Measurements from ENCODE around the gene SLC25A45. TPM values are rescaled to one million over a fixed set of nuclear protein-coding genes. Genes with fewer than 3 reads are reported as not detected.
A peak's percentile ranks its signal among the peaks of the same experiment; 100 is the strongest.

Gene SLC25A45
- total RNA-seq, 1 donor from 2014 or later, result 5.3 TPM

DNA sequence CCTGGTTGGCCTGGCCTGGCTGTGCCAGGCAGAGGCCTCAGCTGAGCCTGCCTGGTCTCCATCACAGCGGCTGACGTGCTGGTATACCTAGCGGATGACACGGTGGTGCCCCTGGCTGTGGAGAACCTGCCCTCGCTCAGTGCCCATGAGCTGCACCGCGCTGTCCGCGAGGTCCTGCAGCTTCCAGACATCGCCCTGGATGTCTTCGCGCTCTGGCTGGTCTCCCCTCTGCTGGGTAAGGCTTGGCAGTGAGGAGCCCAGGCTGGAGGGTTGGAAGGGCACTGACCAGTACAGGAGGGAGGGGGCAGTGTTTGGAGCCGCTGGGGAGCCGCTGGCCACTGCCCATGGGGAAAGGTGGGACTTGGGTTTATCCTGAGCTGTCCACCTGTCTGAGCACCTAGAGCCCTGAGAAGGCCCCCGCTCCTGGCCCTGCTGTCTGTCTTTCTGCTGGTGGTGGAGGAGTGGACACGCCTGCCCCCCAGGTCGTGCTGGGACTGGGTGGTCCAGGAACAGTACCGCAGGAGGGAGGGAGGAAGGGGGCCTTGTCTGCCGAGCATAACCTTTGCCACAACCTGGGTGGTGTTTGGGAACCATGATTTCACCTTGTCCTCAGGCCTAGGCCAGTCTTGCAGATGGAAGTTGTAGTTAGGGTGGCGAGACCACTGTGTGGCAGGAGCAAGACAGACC is 7.0 kb upstream of the SLC25A45 start:
- DNase-seq (ENCODE audit: low spot score), result no peak

DNA sequence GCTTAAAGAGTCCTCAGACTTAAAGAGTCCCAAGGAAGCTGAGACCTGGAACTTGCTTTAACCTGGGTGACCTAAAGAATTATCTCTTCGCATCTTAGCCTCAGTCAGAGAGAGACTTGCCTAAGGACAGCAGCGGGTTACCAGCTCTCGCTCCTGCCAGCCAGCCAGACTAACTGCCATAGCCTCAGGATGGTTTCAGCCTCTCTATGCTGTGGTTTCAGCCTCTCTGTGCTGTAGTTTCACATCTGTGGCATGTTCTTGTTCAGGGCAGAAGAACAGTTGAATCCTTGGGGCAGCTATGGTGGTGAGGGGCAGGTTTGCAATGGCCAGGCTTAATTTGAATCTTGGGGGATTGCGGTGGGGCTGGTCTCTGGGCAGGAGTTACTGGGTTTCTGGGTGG is 6.3 kb upstream of the SLC25A45 start:
- DNase-seq (ENCODE audit: low spot score), result no peak

DNA sequence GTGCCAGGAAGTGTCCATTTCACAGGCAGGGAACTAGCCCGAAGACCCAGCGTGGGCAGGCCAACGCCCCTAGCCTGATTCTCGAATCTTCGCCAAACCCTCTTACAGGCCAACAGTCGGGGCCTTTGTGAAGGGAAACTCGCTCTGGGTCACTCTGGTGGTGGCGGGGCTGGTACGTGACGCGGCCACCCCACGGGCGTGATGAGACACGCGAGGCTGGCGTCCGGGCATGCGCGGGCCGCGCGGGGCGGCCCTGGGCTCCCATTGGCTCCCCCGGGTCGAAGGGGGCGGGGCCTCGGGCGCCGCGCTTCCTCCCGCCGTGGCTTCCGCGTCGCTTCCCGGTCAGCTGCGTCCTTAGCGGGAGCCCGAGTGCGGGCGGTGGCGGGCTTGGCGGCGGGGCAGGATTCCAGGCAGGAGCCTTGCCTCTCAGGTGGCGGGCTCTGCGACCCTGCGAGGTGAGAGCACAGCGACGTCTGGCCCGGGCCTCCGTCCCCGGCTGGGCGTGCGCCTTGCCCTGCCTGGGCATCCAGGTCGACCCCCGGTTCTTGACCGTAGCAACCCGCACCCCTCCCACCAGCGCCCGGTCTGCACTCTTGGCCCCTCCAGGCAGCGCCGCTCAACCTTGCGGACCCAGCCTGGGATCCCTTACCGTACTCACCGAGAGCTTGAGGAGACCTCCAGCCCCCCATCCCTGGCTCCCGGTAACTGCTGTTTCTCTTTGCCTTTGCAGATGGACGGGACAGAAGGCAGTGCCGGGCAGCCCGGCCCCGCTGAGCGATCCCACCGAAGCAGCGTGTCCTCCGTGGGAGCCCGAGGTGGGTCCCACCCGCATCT is 4.1 kb upstream of the SLC25A45 start, which contains the start of gene FRMD8:
Gene FRMD8, plus strand, starts transcription at position 331 of the 834 bp plus-strand sequence. Its CDS starts 400 bp downstream, at position 731.
- DNase-seq (ENCODE audit: low spot score), result peak; percentile 89

DNA sequence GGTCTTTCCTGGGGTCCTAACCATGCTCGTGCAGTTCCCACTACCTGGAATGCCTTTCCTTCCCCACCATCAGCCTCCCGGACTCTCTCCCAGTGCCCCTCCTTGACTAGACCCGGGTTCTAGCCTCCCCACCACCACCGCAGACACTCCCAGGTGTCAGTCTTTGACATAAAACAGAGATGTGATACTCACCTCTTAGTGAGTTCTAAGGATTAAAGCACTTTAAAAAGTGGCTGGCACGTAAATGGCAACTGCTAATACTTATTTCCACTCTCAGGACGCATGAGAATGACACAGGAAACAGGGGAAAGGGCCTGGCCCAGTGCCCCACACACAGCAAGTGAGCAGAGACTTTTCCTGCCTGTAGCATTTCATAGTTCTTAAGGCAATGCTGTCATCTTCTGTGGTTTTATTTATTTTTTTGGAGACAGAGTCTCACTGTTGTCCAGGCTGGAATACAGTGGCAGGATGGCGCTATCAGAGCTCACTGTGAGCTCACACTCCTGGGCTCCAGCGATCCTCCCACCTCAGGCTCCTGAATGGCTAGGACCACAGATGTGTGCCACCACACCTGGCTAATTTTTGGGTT is 1.9 kb upstream of the SLC25A45 start:
- peak; percentile 34 for DNase-seq (ENCODE audit: low spot score)

DNA sequence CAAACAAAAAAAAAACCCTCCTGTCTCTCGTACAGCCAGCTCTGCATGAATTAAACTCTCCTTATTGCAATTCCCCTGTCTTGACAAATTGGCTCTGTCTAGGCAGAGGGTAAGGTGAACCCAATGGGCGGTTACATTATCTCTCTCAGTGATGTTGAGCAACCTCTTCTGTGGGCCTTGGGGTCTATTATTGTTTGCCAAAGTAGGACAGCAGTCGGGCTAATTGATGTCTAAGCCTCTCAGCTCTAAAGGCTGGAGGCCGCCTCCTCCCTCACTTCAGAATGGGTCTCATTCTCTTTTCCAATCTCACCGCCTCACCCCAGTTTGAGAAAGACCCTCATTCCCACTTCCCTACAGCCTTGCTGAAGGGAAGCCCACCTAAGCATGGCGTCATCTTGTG is 1.3 kb upstream of the SLC25A45 start:
- no peak for DNase-seq (ENCODE audit: low spot score)

DNA sequence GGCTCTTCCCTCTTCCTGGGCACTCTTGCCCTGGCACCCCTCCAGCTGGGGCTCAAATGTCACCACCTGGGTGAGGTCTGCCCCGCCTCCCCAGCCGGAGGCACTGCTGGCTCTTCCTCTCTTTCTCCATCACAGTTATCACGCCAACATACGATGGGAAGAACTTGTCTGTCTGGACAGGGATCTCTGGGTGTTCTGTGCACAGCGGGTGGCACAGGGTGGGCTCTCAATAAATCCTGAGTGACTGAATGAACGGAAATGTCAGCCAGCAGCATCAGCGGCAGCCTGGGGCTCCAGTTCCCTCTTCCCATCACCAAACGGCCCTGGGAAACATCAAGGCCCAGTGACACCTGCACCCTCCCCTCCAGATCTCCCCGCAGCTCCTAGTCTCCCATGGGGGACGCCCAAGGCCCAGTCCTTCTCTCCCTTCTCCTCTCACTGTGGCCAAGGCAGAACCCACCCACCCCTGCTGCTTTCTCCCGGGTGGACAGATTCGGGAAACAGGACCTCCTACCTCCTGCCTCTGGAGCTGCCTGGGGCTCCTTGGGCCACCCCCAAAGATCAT is 440 bp upstream of the SLC25A45 start:
- DNase-seq (ENCODE audit: low spot score), result no peak

DNA sequence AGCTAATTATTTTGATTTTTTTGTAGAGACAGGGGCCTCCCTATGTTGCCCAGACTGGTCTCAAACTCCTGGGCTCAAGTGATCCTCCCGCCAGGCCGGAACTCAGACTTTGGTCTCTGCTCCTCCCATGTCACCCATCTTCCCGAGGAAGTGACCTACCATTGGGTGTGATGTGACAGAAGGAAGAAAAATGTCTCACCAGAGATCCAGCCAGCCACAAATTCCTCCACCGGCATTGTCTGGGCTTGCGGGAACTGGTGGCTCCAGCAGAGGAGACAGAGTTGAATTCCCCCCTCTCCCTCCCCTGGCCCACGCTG is 772 bp downstream of the SLC25A45 start:
- peak; percentile 80 for DNase-seq (ENCODE audit: low spot score)

DNA sequence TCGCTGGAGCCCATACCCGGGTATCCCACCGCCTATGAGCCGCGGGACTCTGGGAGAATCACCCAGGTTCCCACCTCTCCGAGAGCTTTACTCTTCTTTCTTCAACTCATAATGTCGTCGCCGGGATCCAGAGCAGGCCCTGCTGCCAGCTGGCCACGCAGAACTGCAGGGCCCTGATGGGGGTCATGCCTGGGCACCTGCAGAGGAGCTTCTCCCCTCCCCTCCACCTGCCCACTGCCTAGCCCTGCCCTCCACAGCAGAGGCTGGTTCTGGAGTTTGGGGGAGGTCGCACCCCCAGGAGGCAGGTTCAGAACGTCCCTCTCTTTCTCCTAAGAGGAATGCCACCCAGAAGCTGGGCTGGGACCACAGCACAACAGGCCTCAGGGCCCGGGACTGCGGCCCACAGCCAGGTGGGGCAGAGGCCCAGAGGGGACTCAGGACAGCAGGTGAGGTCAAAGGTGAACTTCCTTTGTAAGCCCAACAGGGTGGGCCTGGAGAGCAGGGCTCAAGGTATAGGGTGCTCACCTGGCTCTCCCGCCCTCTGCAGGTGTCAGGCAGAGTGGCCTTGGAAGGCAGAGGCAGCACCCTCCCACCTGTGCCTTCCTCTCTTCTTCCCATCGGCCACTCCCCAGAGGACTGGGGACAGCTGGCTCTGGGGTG is 1.9 kb downstream of the SLC25A45 start:
- DNase-seq (ENCODE audit: low spot score), result no peak

DNA sequence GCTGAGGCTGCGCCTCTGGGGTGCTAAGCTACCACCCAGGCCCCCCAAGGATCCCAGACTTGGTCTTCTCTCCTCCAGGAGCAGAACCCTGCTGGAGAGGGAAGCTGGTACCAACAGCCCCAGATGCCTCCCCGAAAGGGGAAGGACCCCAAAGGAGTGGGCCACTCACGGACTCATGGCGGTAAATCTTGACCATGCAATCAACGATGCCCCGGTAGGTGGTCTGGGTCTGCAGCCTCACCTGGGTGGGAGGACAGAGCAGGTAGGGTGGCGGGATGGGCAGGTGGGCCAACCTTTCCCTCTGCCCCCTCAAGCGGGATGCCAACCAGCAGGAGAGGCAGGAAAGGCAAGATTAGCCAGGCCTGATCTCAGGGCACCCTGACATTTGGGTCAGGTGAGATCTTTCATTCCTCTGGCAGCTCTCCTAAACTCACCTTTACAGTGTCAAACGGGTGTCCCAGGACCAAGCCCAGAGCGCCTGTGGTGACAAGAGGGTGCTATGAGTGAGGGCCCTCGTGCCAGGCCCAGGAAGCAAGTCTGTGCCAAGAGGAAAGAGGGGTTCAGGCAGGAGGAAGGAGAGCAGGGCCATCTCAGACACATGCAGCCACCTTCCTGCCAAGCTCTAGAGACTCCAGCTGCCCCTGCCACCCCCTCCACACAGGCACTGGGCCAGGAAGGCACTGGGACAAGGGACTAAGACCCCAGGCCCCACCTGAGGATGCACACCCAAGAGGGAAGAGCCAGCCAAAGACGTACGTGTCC is 2.6 kb downstream of the SLC25A45 start:
- DNase-seq (ENCODE audit: low spot score), result no peak

DNA sequence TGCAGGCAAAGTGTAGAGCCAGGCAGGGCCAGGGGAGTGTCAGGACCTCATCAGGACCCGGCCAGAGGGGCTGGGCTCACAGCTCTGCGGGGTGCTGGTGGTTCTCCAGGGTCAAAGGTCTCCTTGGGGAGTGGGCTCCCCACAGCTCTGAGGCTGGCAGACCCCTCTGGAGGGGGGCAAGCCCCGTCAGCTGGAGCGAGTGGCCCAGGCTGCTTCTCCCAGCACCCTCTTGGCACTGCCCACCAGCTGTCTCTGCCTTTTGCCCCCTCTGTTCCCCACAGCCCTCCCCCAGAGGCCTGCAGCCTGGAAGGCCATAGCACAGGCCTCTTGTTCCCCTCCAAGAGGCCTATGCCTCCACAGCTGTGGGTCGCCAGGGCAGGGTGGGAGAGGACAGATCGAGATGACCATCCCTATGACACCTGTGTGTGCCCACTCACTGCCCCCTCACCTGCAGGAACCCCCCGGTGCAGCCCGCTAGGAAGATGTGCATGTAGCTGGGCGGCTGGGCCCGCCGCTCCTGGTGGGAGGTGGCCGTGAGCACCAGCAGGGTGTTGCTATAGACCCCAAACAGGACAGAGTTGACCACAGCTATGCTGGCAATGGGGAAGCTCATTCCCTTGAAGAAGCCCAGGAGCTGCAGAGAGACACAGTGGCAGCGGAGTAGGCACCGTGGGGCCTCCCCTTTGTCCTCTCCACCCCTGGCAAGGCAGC is 3.4 kb downstream of the SLC25A45 start:
- DNase-seq (ENCODE audit: low spot score), result no peak

DNA sequence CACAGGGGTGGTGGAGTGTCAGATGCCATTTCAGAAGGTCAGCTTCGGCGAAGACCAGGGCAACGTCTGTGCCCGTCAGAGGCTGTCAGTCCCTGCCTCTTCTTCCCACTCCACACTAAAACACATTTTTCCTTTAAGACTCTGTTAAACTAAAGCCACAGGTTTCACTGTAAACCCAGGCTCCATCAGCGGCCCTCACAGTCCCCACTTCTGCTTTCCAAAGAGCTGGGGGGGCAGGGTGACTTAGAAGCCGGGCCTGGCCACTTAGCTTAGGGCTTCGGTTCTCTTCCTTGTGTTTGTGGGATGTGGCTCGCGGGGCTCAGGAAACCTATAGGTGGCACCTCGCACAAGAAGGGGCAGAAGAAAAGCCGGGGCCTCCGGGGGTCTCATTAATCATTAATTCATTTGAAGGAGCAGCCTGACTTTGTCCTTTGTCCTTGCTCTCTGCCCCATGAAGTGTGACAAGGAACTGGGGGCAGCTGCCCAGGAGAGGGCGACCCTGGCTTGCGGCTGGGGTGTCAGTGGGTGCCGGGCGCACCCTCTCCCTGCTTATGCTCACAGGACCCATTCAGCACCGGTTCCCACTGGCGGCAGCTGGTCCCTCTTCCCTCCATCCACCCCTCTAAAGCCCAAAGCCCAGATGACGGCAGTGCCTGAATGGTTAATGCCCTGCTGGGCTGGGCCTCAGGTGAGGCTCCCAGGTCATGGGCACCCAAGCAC is 4.1 kb downstream of the SLC25A45 start:
- DNase-seq (ENCODE audit: low spot score), result no peak

DNA sequence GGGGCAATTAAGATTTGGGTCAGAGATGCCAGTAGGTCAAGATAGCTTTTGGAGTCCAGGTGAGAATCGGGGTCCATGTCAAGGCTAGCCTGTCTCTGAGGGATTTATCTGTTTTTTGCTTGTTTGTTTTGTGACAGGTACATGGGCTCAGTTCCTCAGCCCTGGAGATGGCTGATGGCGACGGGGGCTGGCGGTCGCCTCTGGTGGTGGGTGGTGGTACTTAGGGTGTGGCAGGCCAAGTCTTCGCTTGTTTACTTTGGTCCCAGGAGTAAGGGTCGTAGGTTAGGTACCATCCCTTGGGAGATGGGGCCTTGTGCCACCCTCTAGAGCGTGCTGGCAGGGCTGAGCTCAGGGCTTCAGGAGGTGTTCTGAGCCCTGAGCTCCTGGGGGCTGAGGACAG is 4.7 kb downstream of the SLC25A45 start:
- DNase-seq (ENCODE audit: low spot score), result no peak

DNA sequence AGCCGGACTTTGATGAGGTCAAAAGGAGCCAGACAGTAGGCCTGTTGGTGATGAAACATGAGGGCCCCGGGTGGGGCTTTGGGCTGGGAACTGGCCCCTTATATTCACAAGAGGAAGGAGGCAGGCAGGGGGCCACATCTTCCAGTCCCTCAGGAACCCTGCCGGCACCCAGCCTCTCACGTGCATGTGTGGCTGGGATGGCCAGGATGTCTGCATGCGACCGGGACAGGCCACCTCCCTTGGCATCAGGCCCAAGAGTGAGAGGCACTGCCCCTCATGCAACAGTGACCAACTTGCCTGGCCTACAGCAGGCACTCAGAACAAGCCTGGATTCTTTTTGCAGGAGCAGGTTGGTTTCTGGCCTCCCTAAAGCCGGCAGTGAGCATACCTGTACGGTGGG is 5.4 kb downstream of the SLC25A45 start:
- no peak for DNase-seq (ENCODE audit: low spot score)

DNA sequence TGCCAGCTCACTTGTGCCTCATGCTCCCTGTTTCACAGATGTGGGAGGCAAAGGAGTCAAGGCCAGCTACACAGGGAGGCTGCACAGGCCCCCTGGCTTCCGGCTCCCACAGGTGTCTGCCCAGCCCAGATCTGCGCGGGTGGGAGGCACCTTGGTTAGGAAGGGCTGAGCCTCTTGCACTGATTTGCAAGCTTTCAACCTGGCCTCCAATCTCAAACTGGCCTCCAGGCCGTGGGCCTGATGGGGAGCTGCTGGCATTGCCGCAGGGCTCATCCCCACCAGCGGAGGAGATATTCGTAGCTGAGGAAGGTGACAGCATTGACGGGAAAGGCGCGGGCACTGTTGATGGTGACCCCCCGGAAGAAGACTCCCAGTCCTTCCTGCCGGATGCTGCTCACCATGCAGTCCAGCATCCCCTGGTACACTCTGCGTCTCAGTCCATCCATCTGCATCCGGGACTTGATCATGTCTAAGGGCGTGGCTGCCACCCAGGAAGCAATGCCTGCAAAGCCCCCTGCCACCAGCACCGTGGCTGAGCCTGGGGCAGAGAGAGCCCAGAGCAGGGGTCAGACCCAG is 6.2 kb downstream of the SLC25A45 start:
- DNase-seq (ENCODE audit: low spot score), result no peak

DNA sequence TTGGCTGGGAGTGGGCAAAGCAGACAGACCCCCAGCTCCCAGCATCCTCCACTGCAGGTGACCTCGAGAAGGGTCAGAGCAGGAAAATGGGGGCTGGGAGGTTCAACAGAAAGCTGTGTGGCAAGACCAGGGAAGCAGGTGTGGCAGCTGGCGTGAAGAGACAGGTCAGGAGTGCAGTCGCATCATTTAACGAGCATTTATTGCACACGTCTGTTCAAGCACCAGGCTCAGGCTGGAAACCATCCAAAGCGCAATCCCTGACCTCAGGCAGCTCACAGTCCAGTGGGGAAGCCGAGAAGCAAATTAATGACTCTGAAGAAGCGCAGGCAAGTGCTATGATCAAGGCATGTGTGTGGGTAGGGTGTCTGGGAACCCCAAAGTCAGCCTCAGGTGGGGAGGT is 7.4 kb downstream of the SLC25A45 start:
- no peak for DNase-seq (ENCODE audit: low spot score)

DNA sequence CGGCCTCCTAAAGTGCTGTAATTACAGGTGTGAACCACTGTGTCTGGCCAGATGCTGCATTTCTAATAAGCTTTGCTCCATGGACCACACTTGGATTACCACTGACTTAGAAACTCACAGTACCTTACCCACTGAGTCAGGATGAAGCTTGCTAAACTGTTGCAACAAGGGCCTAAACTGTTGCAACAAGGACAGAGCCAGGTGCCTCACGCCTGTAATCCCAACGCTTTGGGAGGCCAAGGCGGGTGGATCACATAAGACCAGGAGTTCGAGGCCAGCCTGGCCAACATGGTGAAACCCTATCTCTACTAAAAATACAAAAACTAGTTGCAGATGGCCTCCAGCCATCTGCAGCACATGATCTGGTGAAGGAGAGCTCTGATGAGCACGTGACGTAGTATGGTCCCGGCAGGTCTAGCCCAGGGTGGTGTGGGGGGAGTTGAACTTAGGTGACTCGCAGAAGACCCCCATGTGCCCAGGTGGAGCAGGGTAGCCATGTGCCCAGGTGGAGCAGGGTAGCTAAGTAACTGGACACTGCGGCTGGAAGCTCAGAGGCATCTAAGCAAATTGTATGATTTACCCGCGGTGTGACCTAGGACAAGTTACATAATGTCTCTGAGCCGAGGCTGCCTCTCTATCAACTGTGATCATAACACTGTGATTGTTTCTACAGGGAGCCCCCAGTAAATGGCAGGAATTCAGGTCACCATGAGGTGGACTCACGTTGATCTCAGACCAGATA is 8.4 kb downstream of the SLC25A45 start:
- DNase-seq (ENCODE audit: low spot score), result no peak

DNA sequence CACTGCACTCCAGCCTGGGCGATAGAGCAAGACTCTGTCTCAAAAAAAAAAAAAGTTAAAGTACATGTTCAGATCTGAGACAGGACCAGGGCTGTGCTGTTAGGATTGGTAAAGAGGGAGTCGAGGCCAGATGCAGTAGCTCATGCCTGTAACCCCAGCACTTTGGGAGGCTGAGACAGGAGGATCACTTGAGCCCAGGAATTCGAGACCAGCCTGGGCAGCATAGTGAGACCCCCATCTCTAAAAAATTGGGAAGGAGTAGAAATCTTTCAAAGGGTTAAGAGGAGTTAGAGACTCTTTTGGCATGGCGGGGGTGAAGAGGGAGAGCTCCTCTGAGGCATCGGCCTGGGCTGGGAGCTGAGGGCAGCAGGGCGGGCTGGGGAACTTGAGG is 11.8 kb downstream of the SLC25A45 start:
- DNase-seq (ENCODE audit: low spot score), result no peak

DNA sequence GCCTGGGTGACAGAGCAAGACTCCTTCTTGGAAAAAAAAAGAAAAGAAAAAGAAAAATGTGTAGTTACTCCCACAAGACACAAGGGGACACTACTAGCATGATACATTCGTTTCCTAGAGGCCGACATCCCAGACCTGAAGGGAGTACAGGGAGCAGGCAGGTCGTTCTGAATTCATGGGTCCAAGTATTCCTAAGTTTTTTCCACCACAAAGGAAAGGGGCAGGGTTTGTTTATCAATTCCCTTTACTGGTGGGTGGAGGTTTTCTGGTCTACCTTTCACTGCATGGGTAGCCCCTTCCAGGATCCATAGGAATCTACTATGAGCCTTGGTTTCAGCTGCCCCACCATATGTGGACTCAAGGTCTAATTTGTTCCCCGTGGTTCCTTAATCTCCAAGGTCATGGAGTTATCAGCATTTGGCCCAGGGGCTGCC is 16.1 kb downstream of the SLC25A45 start:
- peak; percentile 81 for DNase-seq (ENCODE audit: low spot score)

DNA sequence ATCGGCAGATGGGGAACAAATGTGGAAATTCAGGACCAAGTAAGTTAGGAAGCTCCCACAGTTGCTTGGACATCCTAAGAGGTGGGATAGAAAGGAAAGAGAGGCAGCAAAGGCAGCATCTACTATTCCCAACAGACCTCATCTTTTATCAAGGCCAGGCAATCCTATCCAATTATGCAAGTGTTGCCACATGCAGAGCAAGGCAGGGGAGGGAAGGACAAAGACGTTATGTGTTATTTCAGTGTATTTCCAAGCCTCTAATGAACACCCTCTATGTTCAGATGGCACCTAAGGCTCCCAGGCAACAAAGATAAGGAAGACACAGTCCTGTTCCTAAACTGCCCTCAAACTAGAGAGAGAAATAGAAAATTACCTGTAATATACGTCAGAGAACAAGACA is 18.7 kb downstream of the SLC25A45 start:
- DNase-seq (ENCODE audit: low spot score), result no peak
